Retina (tissue), 1 donor: Measurements from ENCODE around the gene BHLHA15.

Experiments
- DNase-seq: peaks from one replicate; pipeline ENCODE4 v3.0.0-alpha.2; 2016

The BHLHA15 gene

DNA sequence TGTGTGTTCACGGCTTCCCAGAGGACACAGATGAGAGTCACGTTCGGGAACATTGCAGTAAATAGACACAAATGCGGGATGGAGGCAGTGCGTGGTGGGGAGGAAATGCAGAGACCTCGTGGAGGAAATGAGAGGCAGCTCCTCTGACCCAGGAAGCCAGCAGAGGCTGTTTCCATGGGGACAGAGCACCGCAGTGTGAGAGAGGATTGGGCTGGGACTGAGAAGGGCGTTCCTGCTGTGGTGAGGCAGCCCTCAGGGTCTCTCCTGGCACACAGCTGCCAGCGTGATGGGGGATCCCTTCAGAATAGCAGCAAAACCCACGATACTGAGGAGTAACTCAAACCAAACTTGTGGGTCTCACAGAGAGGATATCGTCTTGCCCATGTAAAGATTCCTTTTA lies 21.7 kb upstream of the BHLHA15 start:
- no peak for DNase-seq

- DNase-seq, result no peak
Measured at GRCh38 chr7:98191668-98192431, 19.4 kb upstream of the BHLHA15 start.

DNA sequence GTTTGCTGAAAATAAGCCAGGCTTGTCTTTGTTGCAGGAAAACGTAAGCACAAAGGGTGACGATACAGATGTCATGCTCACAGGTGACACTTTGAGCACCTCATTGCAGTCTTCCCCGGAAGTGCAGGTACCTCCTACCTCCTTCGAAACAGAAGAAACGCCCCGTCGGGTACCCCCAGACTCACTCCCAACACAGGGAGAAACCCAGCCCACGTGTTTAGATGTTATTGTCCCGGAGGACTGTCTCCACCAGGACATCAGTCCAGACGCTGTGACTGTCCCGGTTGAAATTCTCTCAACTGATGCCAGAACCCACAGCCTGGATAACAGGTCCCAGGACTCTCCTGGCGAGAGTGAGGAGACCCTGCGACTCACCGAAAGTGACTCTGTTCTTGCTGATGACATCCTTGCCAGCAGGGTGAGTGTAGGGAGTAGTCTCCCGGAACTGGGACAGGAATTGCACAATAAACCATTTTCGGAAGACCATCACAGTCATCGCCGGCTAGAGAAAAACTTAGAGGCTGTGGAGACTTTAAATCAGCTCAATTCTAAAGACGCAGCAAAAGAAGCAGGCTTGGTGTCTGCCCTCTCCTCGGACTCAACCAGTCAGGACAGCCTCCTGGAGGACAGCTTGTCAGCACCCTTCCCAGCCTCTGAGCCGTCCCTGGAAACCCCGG lies 18.3 kb upstream of the BHLHA15 start:
- DNase-seq, result no peak

DNA sequence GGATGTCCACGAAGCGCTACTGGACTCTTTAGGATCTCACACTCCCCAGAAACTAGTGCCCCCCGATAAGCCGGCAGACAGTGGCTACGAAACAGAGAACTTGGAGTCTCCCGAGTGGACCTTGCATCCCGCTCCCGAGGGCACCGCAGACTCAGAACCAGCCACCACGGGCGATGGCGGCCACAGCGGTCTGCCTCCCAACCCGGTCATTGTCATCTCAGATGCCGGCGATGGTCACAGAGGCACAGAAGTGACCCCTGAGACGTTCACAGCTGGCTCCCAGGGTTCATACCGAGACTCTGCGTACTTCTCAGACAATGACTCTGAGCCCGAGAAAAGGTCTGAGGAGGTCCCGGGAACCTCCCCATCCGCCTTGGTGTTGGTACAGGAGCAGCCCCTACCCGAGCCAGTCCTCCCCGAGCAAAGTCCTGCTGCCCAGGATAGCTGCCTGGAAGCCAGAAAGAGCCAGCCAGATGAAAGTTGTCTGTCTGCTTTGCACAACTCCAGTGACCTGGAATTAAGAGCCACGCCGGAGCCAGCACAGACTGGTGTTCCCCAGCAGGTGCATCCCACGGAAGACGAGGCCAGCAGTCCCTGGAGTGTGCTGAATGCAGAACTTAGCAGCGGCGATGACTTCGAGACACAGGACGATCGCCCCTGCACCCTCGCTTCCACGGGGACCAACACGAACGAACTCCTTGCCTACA lies 17.6 kb upstream of the BHLHA15 start:
- no peak for DNase-seq

- DNase-seq, result no peak
Measured at GRCh38 chr7:98194186-98194585, 17.1 kb upstream of the BHLHA15 start.

DNA sequence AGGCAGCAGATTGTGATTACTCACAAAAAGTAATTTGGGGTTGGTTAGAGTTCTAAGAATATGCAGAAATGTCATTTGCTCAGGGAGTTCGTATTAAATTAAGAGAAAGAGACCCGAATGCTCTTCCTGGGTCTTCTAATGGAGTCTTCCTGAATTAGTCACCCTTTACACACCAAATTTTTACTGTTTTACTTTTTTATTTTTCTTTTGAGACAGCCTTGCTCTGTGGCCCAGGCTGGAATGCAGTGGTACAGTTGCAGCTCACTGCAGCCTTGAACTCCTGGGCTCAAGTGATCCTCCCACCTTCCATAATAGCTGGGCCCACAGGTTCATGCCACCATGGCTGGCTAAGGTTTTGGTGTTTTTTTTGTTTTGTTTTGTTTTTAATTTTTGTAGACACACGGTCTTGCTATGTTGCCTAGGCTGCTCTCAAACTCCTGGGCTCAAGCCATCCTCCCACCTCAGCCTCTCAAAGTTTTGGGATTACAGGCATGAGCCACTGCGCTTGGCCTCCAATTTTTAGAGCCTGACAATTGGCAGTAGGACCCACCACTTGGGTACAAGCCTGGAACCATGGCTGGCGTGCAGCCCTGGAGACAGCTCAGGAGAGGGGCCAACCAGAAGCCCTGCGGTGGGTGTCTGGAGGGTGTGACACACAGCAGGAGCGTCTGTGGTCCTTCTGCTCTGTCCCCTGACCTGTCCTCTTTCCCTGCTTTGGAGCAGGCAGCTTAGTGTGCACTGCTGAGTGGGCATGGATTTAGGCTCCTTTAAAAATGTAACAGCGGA lies 16.4 kb upstream of the BHLHA15 start:
- no peak for DNase-seq

DNA sequence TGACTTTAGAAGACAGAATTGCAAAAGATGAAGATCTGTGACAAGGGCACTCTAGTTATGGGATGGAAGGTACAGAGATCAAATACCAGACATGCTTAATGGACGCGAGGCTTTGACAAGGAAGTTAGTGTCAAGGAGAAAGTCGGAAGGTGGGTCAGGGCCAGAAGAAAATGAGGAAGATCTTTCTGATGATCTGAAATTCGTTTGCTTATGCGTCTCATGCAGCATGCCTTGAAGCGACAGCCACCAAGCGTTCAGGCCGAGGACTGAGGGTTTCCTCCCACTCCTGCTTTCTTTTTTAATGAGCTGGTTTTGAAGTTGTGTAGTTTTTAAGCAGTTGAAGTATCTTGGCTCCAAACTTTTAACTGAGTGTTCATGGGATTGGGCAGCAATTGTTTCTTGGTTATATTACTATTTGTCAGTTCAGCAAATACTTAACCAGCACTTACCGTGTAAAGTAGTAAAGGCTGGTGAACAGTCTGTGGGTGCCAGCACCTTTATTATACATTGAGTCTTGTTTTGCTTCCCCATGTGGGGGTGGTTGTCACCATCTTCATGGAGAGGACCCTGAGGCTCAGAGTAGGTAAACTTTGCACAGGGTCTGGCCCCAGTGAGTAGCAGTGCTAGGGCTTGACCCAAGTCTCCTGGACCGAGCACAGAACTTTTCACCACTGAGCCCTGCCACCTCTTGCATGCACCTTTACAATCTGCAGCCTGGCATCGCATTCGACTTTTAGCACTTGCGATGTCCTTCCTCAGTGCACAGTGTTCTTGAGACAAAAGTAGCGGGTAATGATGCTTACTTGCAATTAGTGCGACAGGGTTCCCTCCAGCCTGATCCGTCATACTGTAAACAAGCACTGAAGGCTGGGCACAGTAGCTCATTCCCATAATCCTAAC lies 14.3 kb upstream of the BHLHA15 start:
- DNase-seq, result no peak

- DNase-seq, result no peak
Measured at GRCh38 chr7:98199131-98199530, 12.1 kb upstream of the BHLHA15 start.

DNA sequence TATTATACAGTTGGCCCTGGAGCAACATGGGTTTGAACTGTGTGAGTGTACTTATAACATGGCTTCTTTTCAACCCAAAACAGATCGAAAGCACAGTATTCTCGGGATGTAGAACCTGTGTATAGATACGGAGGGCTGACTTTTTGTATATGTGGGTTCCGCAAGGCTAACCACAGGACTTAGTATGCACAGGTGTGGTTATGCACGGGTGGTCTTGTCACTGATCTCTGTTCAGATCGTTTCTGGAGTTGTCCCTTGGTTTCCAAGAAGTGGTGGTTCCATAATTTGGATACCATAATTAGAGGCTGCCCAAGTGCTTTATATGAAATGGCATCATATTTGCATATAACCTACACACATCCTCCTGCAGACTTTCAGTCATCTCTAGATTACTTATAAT lies 10.9 kb upstream of the BHLHA15 start:
- DNase-seq, result no peak

DNA sequence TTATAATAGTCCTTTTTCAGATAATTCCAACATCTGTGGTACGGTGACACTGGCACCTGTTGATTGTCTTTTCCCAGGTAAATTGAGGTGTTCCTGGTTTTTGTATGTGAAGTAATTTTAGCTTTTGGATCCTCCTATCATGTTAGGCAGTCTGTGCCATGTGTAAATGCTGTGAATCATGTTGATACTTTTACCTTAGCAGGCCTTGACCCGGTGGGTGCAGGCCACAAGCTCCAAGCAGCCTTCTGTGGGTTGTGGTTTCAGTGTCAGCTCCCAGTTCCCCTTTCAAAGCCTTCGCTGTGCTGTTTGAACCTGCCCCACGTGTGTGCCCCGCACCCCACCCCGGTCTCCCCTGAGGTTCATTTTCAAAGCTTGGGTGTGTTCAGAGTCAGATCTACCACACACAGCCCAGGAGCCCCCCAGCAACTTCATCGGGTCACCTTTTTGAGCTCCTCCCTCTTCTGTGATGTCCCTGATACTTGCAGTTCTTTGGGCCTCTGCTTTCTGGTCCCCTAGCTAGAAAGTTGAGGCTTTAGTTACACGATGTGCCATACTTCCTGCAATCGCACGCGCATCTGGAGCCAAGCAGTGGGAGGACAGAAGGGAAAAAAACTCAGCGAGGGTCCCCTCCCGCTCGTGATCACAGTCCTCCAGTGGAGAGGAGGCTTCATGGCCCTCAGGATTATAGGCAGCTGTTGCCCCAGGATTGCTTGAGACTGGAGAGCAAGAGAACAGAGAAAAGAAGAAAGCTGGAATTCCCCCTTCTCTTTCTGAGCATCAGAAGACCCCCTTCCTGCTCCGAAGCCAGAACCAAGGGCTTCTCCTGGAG lies 8.7 kb upstream of the BHLHA15 start:
- DNase-seq, result no peak

- no peak for DNase-seq
Measured at GRCh38 chr7:98203261-98203963, 7.8 kb upstream of the BHLHA15 start.

DNA sequence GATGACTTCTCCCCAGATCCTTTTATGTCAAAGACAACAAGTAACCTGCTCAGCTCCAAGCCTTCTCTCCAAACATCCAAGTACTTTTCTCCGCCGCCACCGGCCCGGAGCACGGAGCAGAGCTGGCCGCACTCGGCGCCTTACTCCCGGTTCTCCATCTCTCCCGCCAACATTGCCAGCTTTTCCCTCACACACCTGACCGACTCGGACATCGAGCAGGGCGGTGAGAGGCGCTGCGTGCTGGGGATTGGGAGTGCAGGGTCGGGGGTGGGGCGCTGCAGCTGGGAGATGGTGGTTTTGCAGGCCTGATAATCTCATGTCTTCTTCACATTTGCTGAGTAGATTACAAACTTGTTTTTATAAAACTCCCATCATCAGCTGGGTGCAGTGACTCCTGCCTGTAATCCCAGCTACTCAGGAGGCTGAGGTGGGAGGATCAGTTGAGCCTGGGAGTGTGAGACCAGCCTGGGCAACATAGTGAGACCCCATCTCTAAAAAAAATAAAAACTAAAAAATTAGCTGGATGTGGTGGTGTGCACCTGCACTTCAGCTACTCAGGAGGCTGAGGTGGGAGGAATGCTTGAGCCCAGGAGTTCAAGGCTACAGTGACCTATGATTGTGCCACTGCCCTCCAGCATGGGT lies 7.2 kb upstream of the BHLHA15 start:
- DNase-seq, result no peak

DNA sequence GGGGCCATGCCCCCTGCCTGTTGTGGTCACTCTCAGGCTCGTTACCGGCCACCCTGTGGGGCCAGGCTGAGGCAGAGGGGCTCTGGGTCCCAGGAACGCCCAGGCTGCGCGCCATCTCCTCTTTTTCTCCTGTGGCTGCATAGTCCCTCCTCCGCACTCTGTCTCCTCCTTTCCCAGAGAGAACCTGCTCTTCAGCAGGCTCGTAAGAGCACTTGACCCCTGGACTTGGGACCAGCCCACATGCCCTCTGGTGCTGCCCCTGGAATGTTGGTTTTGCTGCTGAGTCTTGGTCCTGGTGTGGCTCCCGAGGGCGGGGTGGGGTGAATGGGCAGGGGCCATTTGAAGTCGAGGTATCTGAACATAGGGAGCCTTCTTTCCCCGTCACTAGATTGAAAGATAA lies 6.6 kb upstream of the BHLHA15 start:
- no peak for DNase-seq

DNA sequence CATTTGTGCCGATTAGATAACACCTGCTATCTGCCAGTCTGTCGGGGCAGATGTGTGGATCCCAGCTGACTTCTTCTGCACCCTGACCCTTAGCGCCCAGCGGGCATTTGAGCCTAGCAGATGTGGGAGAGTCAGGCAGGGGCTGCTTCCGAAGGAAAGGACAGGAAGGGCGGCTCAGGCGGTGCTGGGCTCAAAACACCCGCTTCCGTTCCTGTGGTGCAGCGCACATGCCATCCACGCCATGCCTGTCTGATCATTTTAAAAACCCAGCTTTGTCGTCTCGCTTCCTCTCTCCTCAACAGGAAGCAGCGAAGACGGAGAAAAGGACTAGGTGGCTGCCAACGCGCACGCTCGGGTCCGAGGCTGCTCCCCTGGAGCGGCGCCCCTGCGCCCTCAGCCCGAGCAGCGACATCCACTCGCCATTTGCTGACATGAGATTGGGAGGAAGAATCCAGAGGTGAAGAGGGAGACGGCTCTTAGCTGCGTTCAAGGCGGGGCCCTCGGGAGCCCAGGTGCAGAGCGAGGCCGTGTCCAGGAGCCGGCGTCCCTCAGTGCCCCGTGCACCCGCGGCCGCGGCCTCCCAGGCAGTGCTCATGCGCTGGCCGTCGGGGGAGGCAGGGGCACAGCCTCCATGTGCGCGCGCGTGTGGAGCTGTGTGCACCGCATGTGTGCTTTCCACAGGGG lies 5.9 kb upstream of the BHLHA15 start:
- no peak for DNase-seq

GRCh38 chr7:98206451-98207330 lies 4.5 kb upstream of the BHLHA15 start:
- no peak for DNase-seq

DNA sequence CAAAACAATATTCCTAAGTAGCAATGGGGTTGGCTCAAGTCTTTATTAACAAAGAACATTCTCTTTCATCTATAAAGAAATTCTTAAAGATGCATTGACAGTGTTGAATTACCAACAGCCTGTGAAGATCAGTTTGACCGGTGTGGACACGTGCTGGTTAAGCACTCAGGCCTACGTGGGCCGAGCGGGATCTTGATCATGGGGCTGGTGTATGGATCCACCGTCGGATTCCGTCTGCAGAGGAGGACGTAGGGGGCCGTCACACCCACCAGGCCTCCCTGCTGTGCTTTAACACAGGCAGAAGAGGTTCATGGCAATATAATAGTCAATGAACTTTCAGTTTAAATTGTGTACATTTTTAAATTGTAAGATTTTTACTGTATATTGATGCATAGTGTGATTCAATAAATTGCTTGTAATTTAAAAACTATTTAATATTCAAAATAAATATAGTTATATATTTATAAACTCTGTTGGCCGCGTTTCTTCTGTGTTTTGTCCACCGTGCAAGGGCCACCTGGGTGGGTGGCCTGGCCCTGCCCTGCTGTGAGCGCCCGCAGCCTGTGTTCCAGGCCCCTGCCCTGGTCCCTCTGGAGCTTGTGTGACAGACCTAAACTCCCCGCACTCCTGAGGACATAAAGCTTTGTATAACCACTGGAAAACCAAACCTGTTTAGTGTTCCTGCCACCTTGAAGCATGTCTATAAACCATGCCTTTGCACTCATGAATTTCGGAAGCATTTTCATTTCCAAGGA lies 1.9 kb upstream of the BHLHA15 start:
- DNase-seq, result no peak

DNA sequence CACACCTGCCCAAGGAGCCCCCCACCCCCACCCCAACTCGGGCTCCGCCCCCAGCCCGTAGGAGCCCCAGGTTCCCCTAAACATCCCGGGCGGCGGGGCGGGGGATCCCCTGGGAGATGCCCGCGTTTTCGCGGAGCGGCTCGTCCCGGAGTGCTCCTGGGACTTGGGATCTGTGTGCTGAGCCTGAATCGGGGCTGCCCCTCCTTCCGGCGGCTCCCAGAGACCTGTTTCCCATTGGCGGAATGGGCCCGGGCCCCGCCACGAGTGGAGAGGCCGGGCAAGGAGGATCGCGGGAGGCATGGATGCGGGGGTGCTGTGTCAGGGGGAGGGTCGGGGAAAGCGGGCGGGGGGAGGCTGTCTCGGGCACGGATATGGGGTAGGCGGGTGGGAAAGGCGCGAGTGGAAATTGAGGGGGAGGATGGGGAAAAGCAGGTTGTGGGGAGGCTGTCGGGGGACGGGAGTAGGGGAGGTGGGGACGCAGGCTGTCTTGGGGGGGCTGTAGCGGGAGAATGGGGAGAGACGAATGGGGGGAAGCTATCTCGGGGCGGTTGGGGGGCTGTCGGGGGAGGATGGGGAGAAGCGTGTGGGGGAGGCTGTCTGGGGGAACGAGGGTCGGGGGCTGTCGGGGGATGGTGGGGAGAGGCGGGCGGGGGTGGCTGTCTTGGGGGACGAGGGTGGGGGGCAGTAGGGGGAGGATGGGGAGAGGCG lies 572 bp upstream of the BHLHA15 start:
- DNase-seq, result no peak
